HT-29 (cell line): ENCODE results near the gene SLC22A23. TPM values are rescaled to one million over a fixed set of nuclear protein-coding genes. Genes with fewer than 3 reads are reported as not detected.

ENCODE experiments used
- DNase-seq: peaks from one replicate; pipeline ENCODE4 v3.0.0-alpha.2; 2015; ENCODE audit warnings: low spot score
- total RNA-seq: library from RNA; depleted of rRNA; stranded (reverse); fragments of >200 nt; shearing (Covaris generic); gene quantifications from 2 replicates; pipeline ENCODE4 v1.2.3, GENCODE V29; 2014

SLC22A23 gene
- total RNA-seq, 1 experiment from 2014 or later, result 10.8 TPM

DNA sequence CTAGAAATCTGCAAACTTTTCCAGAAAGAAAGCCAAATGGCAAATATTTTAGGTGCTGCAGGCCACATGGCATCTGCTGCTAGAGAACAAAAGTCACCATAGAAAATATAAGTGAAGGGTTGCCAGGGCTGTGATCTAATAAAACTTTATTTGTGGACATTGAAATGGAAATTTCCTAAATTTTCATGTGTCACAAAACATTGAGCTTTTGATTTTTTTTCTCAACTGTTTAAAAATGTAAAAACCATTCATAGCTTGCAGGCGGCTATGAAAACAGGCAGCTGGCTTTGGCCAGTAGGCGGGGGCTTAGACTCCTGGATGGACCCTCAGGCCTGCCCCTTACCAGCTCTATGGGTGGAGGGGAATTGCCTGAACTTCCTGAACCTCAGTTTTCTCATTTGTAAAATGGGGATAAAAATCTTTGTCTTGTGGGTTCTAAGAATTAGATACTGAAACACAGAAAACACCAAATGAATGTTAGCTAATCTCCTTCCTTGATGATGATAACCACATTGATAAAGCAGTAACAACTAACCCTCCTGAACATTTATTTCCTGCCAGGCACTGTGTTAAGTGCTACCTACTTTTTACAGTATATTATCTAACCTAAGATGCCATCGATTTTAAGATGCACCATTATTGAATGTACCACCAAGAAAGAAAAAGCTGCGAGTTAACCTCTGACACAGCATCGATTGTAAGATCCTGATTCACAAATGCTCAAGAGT lies 85.5 kb downstream of the SLC22A23 start:
- DNase-seq, result no peak

GRCh38 chr6:3370361-3371221 lies 86.3 kb downstream of the SLC22A23 start:
- DNase-seq, result peak; percentile 86

DNA sequence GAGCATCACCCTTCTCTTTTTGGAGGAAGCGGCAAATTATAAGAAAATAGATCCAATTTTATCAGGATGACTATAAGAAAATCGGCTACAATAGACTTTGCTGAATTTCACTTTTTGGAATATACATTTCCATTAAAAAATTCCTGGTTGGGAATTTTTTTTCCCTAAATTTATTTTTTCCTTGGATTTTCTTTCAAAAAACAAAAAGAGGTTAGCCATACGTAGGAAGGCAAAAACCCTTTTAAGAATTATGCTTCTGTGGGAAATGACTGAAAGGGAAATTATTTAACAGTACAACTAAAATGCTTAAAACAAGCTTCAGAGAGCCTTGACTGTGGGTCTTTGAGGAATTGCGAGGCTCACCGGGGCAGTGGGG lies 86.9 kb downstream of the SLC22A23 start:
- no peak for DNase-seq

- no peak for DNase-seq
Measured at GRCh38 chr6:3368685-3369084, 88.2 kb downstream of the SLC22A23 start.

DNA sequence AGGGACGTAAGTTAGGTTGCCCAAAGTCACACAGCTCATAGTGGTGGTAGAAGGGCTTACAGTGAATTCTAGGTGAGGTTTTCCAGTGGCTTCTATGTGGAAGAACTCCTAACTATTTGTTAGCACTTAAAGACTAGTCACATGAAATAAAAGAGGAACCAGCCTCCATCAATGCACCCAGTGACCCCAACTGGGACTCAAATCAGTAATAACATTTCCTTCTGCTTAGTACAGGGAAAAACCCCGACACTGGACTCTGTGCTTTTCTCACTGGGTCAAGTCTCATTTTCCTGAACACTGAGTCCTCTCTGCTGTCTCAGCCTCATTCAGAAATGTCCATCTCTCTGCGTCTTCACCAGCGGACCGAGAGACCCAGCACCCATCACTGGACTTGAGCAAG lies 89.2 kb downstream of the SLC22A23 start:
- DNase-seq, result no peak

GRCh38 chr6:3366596-3367413 lies 90.0 kb downstream of the SLC22A23 start:
- no peak for DNase-seq

- no peak for DNase-seq
Measured at GRCh38 chr6:3364391-3364790, 92.5 kb downstream of the SLC22A23 start.

- peak; percentile 94 for DNase-seq
Measured at GRCh38 chr6:3363296-3364025, 93.4 kb downstream of the SLC22A23 start.

DNA sequence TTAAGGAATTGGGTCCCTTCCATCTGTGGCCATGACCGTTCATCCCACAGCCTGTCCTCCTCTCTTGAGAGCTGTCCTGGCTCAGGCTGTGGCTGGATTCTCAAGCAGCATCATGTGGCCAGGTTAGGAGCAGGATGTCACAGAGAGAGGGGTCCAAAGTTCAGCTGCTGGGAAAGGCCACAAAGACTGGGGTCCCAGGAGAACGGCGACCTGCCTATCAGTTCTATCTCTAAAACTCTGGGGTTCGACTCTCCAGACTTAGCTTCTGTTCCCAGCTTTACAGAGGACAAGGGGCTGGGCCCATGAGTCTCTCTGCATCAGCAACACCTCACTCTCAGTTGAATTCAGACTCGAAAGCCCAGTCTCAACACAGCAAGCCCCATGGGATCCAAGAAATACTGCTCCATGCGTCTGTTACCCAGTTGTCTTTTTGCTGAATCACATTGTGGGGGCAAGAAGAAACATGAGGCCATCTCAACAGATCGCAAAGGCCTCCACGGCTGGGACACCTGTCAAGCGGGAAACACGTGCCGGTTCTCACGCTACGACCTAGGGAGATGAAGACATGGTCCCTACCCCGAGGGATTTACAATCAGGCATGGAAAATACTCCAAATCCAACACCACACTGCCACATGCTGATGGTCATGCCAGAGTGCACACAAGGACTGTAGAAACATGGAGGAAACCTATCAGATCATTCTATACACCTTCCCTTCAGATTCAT lies 95.4 kb downstream of the SLC22A23 start:
- DNase-seq, result no peak

- no peak for DNase-seq
Measured at GRCh38 chr6:3360727-3361045, 96.2 kb downstream of the SLC22A23 start.

DNA sequence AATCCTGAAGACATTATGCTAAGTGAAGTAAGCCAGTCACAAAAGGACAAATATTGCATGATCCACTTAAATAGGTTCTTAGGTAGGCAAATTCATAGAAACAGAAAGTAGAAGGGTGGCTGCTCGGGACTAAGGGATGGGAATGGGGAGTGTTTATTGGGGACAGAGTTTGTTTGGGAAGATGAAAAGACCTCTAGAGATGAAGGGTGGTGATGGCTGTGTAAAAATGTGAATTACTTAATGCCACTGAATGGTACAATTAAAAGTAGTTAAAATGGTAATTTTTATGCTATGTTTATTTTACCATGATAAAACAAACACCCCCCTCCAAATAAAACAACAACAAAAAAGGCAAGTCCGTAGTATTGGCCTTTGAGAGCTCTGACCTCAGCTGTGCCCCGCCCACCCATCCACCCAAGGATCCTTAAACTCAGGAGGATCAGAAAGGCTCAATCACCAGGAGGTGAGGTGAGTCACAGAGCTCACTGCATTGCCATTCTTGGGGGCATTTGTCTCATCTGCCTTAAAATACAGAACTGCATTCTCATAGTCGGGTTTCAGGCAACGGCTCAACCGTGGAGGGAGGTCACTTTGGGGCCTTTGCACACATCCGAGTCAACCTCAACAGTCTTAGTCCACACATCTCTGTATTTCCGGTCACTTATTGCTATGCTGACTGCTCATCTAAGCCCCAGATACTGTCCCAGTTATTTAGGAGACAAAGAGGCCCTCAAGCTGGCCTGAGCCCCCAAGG lies 96.7 kb downstream of the SLC22A23 start:
- no peak for DNase-seq

- DNase-seq, result no peak
Measured at GRCh38 chr6:3359101-3359752, 97.6 kb downstream of the SLC22A23 start.

DNA sequence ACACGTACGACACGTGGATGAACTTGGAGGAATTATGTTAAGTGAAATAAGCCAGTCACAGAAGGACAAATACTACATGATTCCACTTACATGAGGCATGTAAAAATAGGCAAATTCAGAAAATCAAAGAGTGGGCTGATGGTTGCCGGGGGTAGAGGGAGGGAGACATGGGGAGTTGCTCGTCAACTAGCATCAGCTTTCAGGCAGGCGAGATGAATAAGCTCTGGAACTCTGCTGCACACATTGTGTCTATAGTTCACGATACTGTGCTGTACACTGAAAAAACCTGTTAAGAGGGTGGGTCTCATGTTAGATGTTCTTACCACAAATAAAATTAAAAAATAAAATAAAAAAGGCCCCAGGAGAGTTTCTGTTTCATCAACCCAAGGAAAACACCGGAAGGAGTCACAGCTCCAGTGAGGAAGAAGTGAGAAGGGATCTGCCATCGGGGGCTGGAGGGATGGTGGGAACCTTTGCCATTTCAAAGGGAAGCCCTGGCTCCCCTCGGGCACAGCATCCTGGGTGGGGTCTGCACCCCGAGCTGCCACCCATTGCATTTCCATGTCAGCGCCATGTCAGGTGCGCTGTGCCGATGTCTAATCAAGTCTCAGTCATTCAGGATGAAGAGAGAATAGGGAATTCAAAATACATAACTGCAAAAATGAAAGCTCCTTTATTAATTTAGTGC lies 98.3 kb downstream of the SLC22A23 start:
- DNase-seq, result no peak

GRCh38 chr6:3357678-3358077 lies 99.2 kb downstream of the SLC22A23 start:
- DNase-seq, result no peak

- DNase-seq, result peak; percentile 84
Measured at GRCh38 chr6:3356824-3357420, 99.9 kb downstream of the SLC22A23 start.

DNA sequence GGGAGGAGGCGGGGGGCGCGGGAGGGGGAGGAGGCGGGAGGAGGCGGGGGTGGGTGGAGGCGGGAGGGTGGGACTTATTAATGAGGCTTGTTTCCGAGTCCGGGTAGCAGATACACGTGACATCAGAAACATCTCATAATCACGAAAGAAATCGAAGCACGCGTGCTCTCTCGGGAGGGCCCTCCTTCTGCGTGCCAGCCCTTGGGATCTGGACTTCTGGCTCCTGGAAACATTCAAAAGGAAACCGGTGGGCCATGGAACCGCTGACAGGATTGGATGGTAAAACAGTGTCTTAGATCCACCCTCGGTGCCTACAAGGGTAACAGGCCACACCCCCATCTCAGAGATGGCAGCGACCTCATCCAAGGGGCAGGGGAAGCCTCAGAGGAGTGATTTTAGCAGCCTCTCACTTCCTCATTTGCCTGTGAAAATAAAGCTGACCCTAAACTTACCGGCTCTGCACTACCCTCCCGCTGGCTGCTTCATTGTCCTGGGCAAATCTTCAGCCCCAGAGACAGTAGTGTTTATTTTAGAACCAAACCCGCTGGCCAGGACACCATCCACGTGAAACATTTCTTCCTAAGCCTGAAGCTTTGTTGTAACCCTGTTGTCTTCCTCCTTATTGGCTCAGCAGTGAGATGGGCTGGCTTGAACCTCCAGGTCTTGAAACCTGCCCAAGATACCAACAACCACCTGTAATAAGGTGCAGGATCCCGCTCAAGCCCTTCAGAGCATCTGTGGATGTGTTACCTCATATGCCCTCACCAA lies 100.6 kb downstream of the SLC22A23 start:
- peak; percentile 78 for DNase-seq

GRCh38 chr6:3355358-3356055 lies 101.3 kb downstream of the SLC22A23 start:
- DNase-seq, result no peak
